22Rv1 (cell line): ENCODE data around the gene IFNG-AS1.

Source experiments
- ZFX ChIP-seq: fragments of 450-650 bp; IDR thresholded peaks from 2 replicates; pipeline ENCODE4 v1.6.1; 2017; ENCODE audit warnings: antibody characterized with exemption, borderline replicate concordance
- TF ChIP-seq, protein P1 (sequence below): fragments of 450-650 bp; IDR thresholded peaks from 2 replicates; pipeline ENCODE4 v1.5.1; 2017; ENCODE audit warnings: mild to moderate bottlenecking

DNA sequence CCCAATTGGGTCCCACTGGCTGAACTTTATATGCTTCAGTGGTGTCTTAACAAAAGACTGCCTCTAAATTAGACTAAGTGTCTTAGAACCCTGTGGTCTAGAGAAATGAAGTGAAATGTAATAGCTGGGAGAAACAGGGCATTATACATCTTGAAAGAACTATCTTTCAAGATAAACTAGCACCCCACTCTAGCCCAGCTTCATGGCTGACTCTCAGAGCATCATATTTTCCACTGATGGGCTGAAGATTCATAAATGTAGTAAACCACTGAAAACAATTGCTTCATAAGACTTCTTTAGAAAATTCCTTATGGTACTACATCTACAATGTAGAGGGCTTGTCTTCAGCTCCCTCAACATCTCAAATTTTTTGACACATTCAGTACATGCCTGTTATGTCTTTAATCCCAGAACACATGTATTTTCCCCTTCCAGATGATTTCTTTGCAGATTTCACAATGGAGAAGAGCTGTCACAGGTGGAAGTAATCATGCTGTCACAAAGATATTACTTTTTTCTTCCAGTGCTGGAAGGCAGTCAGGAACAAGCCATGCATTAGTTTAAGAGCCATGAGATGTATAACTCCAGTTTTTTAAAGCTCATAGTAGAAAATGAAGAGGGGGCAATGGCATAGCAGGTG lies 48.5 kb downstream of the IFNG-AS1 start:
- TF ChIP-seq, protein P1, sequence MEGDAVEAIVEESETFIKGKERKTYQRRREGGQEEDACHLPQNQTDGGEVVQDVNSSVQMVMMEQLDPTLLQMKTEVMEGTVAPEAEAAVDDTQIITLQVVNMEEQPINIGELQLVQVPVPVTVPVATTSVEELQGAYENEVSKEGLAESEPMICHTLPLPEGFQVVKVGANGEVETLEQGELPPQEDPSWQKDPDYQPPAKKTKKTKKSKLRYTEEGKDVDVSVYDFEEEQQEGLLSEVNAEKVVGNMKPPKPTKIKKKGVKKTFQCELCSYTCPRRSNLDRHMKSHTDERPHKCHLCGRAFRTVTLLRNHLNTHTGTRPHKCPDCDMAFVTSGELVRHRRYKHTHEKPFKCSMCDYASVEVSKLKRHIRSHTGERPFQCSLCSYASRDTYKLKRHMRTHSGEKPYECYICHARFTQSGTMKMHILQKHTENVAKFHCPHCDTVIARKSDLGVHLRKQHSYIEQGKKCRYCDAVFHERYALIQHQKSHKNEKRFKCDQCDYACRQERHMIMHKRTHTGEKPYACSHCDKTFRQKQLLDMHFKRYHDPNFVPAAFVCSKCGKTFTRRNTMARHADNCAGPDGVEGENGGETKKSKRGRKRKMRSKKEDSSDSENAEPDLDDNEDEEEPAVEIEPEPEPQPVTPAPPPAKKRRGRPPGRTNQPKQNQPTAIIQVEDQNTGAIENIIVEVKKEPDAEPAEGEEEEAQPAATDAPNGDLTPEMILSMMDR, result no peak
- no peak for TF ChIP-seq ZFX
